Transverse colon (tissue), 3 donors: Measurements from ENCODE around the gene SMCO1.

Experiments
- EP300 ChIP-seq: sonication (generic); formaldehyde crosslinking; IDR thresholded peaks from one replicate; pipeline ENCODE4 v1.6.1; 2017; ENCODE audit warnings: antibody characterized with exemption, low read depth
- POLR2A ChIP-seq: fragments of 450-650 bp; IDR thresholded peaks from one replicate; pipeline ENCODE4 v1.6.1; 2016; ENCODE audit warnings: antibody characterized with exemption, mild to moderate bottlenecking, moderate library complexity
- TF ChIP-seq, protein P1 (sequence below), 5 experiments: fragments of 200-600 bp in 3 of 5; fragments of 450-650 bp in 2 of 5; sonication (generic) in 3 of 5; IDR thresholded peaks; 1 replicate in 2 of 5; 2 replicates in 3 of 5; pipeline ENCODE4 v1.5.1; 2016 to 2017; ENCODE audit warnings: antibody characterized with exemption in 5 of 5, inconsistent platforms in 3 of 5, mild to moderate bottlenecking in 2 of 5, moderate library complexity in 1 of 5

DNA sequence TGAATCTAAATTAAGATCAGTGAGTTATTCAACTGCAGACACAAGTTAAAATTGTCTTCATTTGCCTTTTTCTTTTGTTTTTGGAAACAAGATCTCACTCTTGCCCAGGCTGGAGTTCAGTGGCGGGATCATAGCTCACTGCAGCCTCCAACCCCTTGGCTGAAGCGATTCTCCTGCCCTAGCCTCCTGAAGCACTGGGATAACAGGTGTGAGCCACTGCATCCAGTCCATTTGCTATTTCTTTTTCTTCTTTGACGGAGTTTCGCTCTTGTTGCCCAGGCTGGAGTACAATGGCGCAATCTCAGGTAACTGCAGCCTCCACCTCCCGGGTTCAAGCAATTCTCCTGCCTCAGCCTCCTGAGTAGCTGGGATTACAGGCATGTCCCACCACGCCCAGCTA lies 21.9 kb downstream of the SMCO1 start:
- TF ChIP-seq, protein P1, sequence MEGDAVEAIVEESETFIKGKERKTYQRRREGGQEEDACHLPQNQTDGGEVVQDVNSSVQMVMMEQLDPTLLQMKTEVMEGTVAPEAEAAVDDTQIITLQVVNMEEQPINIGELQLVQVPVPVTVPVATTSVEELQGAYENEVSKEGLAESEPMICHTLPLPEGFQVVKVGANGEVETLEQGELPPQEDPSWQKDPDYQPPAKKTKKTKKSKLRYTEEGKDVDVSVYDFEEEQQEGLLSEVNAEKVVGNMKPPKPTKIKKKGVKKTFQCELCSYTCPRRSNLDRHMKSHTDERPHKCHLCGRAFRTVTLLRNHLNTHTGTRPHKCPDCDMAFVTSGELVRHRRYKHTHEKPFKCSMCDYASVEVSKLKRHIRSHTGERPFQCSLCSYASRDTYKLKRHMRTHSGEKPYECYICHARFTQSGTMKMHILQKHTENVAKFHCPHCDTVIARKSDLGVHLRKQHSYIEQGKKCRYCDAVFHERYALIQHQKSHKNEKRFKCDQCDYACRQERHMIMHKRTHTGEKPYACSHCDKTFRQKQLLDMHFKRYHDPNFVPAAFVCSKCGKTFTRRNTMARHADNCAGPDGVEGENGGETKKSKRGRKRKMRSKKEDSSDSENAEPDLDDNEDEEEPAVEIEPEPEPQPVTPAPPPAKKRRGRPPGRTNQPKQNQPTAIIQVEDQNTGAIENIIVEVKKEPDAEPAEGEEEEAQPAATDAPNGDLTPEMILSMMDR (IDR thresholded peaks at IDR 0.05): no peak
- TF ChIP-seq POLR2A (no peak), EP300 (no peak)
